Tibial nerve (tissue), 4 donors: Measurements from ENCODE around the gene TMEM132D. TPM values are rescaled to one million over a fixed set of nuclear protein-coding genes. Genes with fewer than 3 reads are reported as not detected.

ENCODE experiments used
- DNase-seq, 2 donors: peaks; one replicate each; pipeline ENCODE4 v3.0.0-alpha.2; 2019; ENCODE audit warnings: low spot score in 2 of 2
- H3K27ac ChIP-seq, 4 donors: fragments of 200-600 bp; sonication (generic) in 3 of 4; one replicate each; pipeline ENCODE4 v1.5.1; 2017 to 2019; ENCODE audit warnings: mild to moderate bottlenecking in 1 of 4
- H3K27me3 ChIP-seq, 2 donors: fragments of 200-600 bp; sonication (generic) in 1 of 2; one replicate each; pipeline versions ENCODE4 v1.5.1 to v1.6.0; 2017 to 2019
- H3K36me3 ChIP-seq, 3 donors: fragments of 200-600 bp; sonication (generic); one replicate each; pipeline ENCODE4 v1.5.1; 2018 to 2019
- H3K4me1 ChIP-seq, 4 donors: fragments of 200-600 bp; sonication (generic) in 3 of 4; one replicate each; pipeline ENCODE4 v1.5.1; 2017 to 2019
- H3K4me3 ChIP-seq, 4 donors: fragments of 200-600 bp; sonication (generic) in 3 of 4; one replicate each; pipeline ENCODE4 v1.5.1; 2017 to 2019; ENCODE audit warnings: mild to moderate bottlenecking in 1 of 4, moderate library complexity in 1 of 4
- H3K9me3 ChIP-seq, 4 donors: fragments of 200-600 bp; sonication (generic) in 3 of 4; one replicate each; pipeline ENCODE4 v1.5.1; 2017 to 2019
- EP300 ChIP-seq, 2 donors: sonication (generic); formaldehyde crosslinking; IDR thresholded peaks; one replicate each; pipeline ENCODE4 v1.6.1; 2017; ENCODE audit warnings: antibody characterized with exemption in 2 of 2, mild to moderate bottlenecking in 1 of 2
- POLR2A ChIP-seq, 2 donors: fragments of 450-650 bp; IDR thresholded peaks; one replicate each; pipeline ENCODE4 v1.6.1; 2017; ENCODE audit warnings: antibody characterized with exemption in 2 of 2, mild to moderate bottlenecking in 2 of 2, moderate library complexity in 2 of 2
- WGBS, 2 donors: methylation state at CpG; one replicate each; pipeline ENCODE4 v1.1.5; 2018; 5-methylcytosine and 5-hydroxymethylcytosine counted together
- total RNA-seq, 4 donors: library from RNA; depleted of rRNA; stranded (reverse); fragments of >200 nt; gene quantifications; one replicate each; pipeline ENCODE4 v1.1.0, GENCODE V29; 2016
- TF ChIP-seq, protein P1 (sequence below), 5 experiments: fragments of 200-600 bp in 3 of 5; fragments of 450-650 bp in 2 of 5; sonication (generic) in 3 of 5; IDR thresholded peaks; one replicate each; pipeline ENCODE4 v1.5.1; 2016 to 2019; ENCODE audit warnings: antibody characterized with exemption in 5 of 5, mild to moderate bottlenecking in 3 of 5, moderate library complexity in 2 of 5

Gene TMEM132D
- total RNA-seq, 4 donors from 2014 or later, result under 0.01 to 0.21 TPM; not detected in 2

DNA sequence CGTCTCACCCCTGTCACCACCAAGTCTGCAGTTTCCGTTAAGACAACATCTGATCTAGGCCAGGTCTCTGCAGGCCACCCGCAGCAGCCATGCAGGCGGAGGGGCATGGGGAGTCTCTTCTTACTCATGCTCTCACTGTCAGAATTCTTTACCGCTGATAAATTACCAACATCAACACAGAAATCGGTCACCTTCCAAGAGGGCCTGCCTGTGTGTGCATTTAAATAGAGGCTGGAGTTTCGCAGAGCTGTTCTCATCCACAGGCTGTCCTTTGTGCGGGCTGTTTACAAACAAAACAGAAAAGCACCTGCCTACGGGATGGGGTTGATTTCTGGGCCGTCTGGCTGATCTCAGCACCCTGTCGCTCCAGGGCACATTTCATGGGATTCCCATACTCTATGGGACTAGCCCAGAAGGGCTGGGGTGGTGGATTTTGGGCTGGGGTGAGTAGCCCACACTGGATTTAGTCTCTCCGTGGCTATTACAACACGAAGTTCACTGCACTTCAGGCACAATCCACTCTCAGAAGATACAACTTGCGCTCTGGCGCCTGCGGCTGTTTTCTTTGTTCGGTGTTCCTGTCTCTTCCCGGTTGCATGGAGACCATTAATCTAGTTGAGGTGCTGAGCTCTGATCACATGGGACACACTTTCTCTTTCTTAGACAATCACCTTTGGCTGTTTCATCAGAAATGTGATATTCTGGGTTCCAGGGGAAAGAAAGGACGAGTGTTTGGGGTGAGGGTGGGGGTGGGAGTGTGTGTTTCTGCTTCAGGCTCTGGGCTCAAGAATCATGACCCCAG lies 719.5 kb downstream of the TMEM132D start:
- H3K9me3 ChIP-seq, result peaks cover 0 to 14% (median 0%) of the 10 kb centered on the region in 4 donors
- H3K4me1 ChIP-seq, result no peaks in the 10 kb centered on the region
- WGBS, 2 donors, result 47 to 61% methylated on average over 19 of the region's 19 CpGs
- no peak overlapping the region for H3K27ac ChIP-seq
- DNase-seq, result no peak
- H3K4me3 ChIP-seq, result no peak overlapping the region
- TF ChIP-seq POLR2A (IDR thresholded peaks at IDR 0.05), result no peak
- no peak for TF ChIP-seq EP300 (IDR thresholded peaks at IDR 0.05)
- TF ChIP-seq, protein P1, sequence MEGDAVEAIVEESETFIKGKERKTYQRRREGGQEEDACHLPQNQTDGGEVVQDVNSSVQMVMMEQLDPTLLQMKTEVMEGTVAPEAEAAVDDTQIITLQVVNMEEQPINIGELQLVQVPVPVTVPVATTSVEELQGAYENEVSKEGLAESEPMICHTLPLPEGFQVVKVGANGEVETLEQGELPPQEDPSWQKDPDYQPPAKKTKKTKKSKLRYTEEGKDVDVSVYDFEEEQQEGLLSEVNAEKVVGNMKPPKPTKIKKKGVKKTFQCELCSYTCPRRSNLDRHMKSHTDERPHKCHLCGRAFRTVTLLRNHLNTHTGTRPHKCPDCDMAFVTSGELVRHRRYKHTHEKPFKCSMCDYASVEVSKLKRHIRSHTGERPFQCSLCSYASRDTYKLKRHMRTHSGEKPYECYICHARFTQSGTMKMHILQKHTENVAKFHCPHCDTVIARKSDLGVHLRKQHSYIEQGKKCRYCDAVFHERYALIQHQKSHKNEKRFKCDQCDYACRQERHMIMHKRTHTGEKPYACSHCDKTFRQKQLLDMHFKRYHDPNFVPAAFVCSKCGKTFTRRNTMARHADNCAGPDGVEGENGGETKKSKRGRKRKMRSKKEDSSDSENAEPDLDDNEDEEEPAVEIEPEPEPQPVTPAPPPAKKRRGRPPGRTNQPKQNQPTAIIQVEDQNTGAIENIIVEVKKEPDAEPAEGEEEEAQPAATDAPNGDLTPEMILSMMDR (IDR thresholded peaks at IDR 0.05), result no peak
- no peaks in the 10 kb centered on the region for H3K36me3 ChIP-seq
- no peaks in the 10 kb centered on the region for H3K27me3 ChIP-seq

DNA sequence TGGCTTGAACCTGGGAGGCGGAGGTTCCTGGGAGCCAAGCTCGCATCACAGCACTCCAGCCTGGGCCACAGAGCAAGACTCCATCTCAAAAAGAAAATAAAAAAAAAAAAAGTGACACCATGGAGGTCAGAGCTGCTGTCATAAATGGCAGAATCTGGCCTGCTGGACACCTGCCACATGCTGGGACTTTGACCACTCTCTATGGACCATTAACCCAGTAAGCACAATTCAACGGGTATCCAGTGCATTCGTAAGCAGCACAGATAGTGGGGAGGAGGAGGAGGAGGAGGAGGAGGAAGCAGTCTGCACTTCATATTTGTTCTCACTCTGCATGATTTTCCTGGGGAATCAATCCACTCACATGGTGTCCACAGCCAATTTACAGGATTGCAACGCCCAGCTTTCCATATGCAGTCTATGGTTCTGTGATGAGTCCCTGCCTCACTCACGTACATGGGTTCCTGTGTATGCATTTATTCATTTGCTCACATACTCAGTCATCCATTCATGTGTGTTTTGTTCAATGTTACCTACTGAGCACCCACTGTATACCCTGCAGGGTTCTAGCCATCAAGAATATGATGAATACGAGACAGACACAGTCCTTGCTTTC lies 723.8 kb downstream of the TMEM132D start:
- H3K27me3 ChIP-seq, result no peaks in the 10 kb centered on the region
- no peak for TF ChIP-seq POLR2A (IDR thresholded peaks at IDR 0.05)
- TF ChIP-seq EP300 (IDR thresholded peaks at IDR 0.05), result no peak
- TF ChIP-seq, protein P1 (IDR thresholded peaks at IDR 0.05), result no peak
- H3K9me3 ChIP-seq, result peaks cover 0 to 18% (median 0%) of the 10 kb centered on the region in 4 donors
- no peaks in the 10 kb centered on the region for H3K36me3 ChIP-seq
- DNase-seq, result no peak
- no peaks in the 10 kb centered on the region for H3K4me1 ChIP-seq
- no peak overlapping the region for H3K27ac ChIP-seq
- no peak overlapping the region for H3K4me3 ChIP-seq
- 70 to 83% methylated on average over 7 of the region's 7 CpGs for WGBS, 2 donors

DNA sequence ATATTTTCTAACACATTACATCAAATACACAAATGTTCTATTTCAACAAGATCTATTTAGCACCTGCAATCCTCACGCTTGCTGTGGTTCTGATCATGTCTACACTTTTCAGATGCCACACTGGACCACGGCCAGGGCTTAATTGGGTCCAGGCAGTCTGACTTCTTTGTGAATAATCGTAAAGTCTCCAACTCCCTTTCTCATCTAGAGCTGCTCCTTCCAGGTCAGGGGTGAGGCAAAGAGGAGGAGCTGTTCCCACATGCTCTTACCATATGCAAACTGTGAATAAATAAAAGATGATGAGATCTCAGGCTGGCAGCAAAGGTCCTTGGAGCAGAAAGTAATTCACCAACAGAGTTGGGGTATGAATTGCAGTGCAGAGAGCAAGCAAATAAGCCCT lies 733.9 kb downstream of the TMEM132D start:
- H3K4me1 ChIP-seq, result no peaks in the 10 kb centered on the region
- no peaks in the 10 kb centered on the region for H3K36me3 ChIP-seq
- TF ChIP-seq, protein P1 (IDR thresholded peaks at IDR 0.05), result no peak
- TF ChIP-seq POLR2A (IDR thresholded peaks at IDR 0.05) (no peak), EP300 (IDR thresholded peaks at IDR 0.05) (no peak)
- no peak overlapping the region for H3K4me3 ChIP-seq
- no peak for DNase-seq
- no peaks in the 10 kb centered on the region for H3K27me3 ChIP-seq
- H3K27ac ChIP-seq, result no peak overlapping the region
- H3K9me3 ChIP-seq, result peaks cover 0 to 22% (median 0%) of the 10 kb centered on the region in 4 donors
- 31 to 41% methylated on average over 3 of the region's 3 CpGs for WGBS, 2 donors

DNA sequence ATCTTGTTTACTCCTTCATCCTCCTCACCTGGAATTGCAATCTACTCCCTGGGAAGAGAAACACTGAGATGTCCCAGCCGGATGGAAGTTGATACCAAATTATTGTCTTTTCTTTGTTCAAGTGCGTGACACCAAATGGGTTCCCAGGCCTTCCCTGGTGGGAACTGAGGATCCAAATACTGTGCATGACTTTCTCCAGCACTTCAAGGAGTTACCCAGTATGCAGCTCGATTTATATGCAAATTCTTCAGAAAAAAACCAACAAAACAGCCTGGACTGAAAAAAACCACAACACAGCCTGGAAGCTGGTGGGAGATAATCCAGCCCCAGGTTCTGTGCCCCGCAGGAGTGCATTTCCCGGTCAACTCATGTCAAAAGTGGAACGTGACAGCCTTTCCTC lies 740.0 kb downstream of the TMEM132D start:
- WGBS, 2 donors, result 75 to 84% methylated on average over 6 of the region's 6 CpGs
- H3K36me3 ChIP-seq, result no peaks in the 10 kb centered on the region
- DNase-seq, result no peak
- H3K27me3 ChIP-seq, result no peaks in the 10 kb centered on the region
- H3K4me1 ChIP-seq, result no peaks in the 10 kb centered on the region
- no peak for TF ChIP-seq EP300 (IDR thresholded peaks at IDR 0.05)
- no peak for TF ChIP-seq POLR2A (IDR thresholded peaks at IDR 0.05)
- TF ChIP-seq, protein P1 (IDR thresholded peaks at IDR 0.05), result no peak
- no peak overlapping the region for H3K27ac ChIP-seq
- peaks cover 0 to 18% (median 0%) of the 10 kb centered on the region in 4 donors for H3K9me3 ChIP-seq
- no peak overlapping the region for H3K4me3 ChIP-seq

DNA sequence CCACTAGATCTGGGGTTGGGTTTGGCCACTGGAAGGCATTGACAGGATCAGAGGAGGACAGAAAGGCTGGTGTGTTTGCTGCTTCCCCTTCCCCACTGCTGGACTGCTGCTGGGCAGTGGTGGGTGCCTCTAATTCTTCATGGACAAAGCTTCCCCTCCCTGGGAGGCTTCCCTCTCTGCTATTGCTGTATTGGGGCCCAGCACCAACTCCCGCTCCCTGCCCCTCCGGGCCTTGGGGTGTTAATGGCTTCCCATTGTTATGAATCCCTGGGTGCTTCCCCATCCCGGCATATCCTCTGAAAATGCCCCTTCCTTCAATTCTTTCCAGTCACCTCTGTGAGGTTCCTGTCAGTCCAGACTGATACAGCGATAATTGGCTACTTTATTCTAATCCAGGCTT lies 740.4 kb downstream of the TMEM132D start:
- Histone ChIP-seq H3K9me3 (peaks cover 0 to 18% (median 0%) of the 10 kb centered on the region in 4 donors), H3K27me3 (no peaks in the 10 kb centered on the region), H3K36me3 (no peaks in the 10 kb centered on the region), H3K27ac (no peak overlapping the region), H3K4me1 (no peaks in the 10 kb centered on the region), H3K4me3 (no peak overlapping the region)
- no peak for DNase-seq
- TF ChIP-seq EP300 (IDR thresholded peaks at IDR 0.05) (no peak), POLR2A (IDR thresholded peaks at IDR 0.05) (no peak)
- TF ChIP-seq, protein P1 (IDR thresholded peaks at IDR 0.05), result no peak
- 44 to 67% methylated on average over 4 of the region's 4 CpGs for WGBS, 2 donors
